Right lobe of liver (tissue), 6 donors: ENCODE data around the gene TLE2. TPM values are rescaled to one million over a fixed set of nuclear protein-coding genes. Genes with fewer than 3 reads are reported as not detected.

Experiments used
- ATAC-seq, 4 donors: fragments of 200-7000 bp; cut with Tn5 transposase; one replicate each; pipeline ENCODE4 v1.9.1; 2020; ENCODE audit warnings: mild to moderate bottlenecking in 4 of 4, moderate library complexity in 4 of 4
- DNase-seq, 3 donors: peaks; one replicate each; pipeline ENCODE4 v3.0.0-alpha.2; 2020
- H3K27ac ChIP-seq, 3 donors: fragments of 200-600 bp; one replicate each; pipeline ENCODE4 v1.8.0; 2022
- H3K27me3 ChIP-seq, 2 donors: fragments of 200-600 bp; one replicate each; pipeline ENCODE4 v1.8.0; 2022
- H3K36me3 ChIP-seq, 4 donors: fragments of 200-600 bp; sonication (generic) in 1 of 4; one replicate each; pipeline versions ENCODE4 v1.5.1 to v1.8.0; 2017 to 2022; ENCODE audit warnings: control low read depth in 1 of 4
- H3K4me1 ChIP-seq, 4 donors: fragments of 200-600 bp; sonication (generic) in 1 of 4; one replicate each; pipeline versions ENCODE4 v1.5.1 to v1.8.0; 2017 to 2022; ENCODE audit warnings: control low read depth in 1 of 4
- H3K4me3 ChIP-seq, 3 donors: fragments of 200-600 bp; one replicate each; pipeline ENCODE4 v1.8.0; 2022
- H3K9me3 ChIP-seq, 4 donors: fragments of 200-600 bp; sonication (generic) in 1 of 4; one replicate each; pipeline versions ENCODE4 v1.5.1 to v1.8.0; 2017 to 2022; ENCODE audit warnings: control low read depth in 1 of 4
- CTCF ChIP-seq, 4 donors: fragments of 200-600 bp in 3 of 4; fragments of 450-650 bp in 1 of 4; IDR thresholded peaks; one replicate each; pipeline versions ENCODE4 v1.5.1 to v1.8.0; 2016 to 2022; ENCODE audit warnings: antibody characterized with exemption in 4 of 4, mild to moderate bottlenecking in 2 of 4
- POLR2A ChIP-seq: fragments of 450-650 bp; IDR thresholded peaks from one replicate; pipeline ENCODE4 v1.6.1; 2017; ENCODE audit warnings: antibody characterized with exemption, mild to moderate bottlenecking
- WGBS: methylation state at CpG from one replicate; pipeline ENCODE4 v1.1.6; 2018; ENCODE audit warnings: low coverage, low lambda C conversion rate; ENCODE audit not compliant: insufficient coverage; ENCODE audit errors: missing lambda C conversion rate; 5-methylcytosine and 5-hydroxymethylcytosine counted together
- intact Hi-C, 2 donors: fragments of 100-400 bp; cut with DNase I; formaldehyde crosslinking; loops; one replicate each; pipeline versions ENCODE4 v1.11.2 to v1.14.1; 2022
- total RNA-seq, 6 experiments: library from RNA; depleted of rRNA in 2 of 6; stranded (reverse); fragments of >200 nt in 2 of 6; fragmentation: NEBNext Ultra II Directional in 3 of 6; extraction: Animal tissue kit (Norgen Biotek cat#: 25700) in 3 of 6; gene quantifications; one replicate each; pipeline versions ENCODE4 v1.1.0 to v1.2.4, GENCODE V29; 2016 to 2023
- donor health status: DM: no; HTN: yes; CAD: no.
- donor health status: DM: no; HTN: no; CAD: no.
- donor health status: DM: no; HTN: no; CAD: no.
- donor health status: DM: no; HTN: yes; CAD: no.
- donor health status: DM: no; HTN: yes; CAD: no.

The TLE2 gene
- total RNA-seq, 6 experiments from 2014 or later: 6.1 to 20.6 (median 9.3) TPM

- DNase-seq (no peak), ATAC-seq (no peak)
- intact Hi-C loops: no loop called here
- no peak overlapping the region for H3K4me3 ChIP-seq
- H3K9me3 ChIP-seq: no peaks in the 10 kb centered on the region
- H3K4me1 ChIP-seq: peaks cover 0 to 4% (median 2%) of the 10 kb centered on the region in 4 donors
- 100% methylated on average over 1 of the region's 1 CpG for WGBS
- no peak overlapping the region for H3K27ac ChIP-seq
- H3K27me3 ChIP-seq: no peaks in the 10 kb centered on the region
- no peaks in the 10 kb centered on the region for H3K36me3 ChIP-seq
- no peak for TF ChIP-seq CTCF (IDR thresholded peaks at IDR 0.05)
- TF ChIP-seq POLR2A: no peak
Observed at GRCh38 chr19:3026768-3027167, 2.3 kb downstream of the TLE2 start.

- Histone ChIP-seq H3K4me1 (peaks cover 0 to 4% (median 0%) of the 10 kb centered on the region in 4 donors), H3K27ac (no peak overlapping the region), H3K27me3 (no peaks in the 10 kb centered on the region), H3K36me3 (no peaks in the 10 kb centered on the region), H3K9me3 (no peaks in the 10 kb centered on the region), H3K4me3 (no peak overlapping the region)
- ATAC-seq: no peak
- DNase-seq: no peak
- no peak for TF ChIP-seq POLR2A
- TF ChIP-seq CTCF (IDR thresholded peaks at IDR 0.05): no peak
- intact Hi-C loops: no loop called here
- 80% methylated on average over 1 of the region's 9 CpGs for WGBS
Observed at GRCh38 chr19:3025549-3025886, 3.6 kb downstream of the TLE2 start.

GRCh38 chr19:3024870-3025548 lies 4.1 kb downstream of the TLE2 start:
- WGBS: 51% methylated on average over 9 of the region's 30 CpGs
- no peak overlapping the region for H3K4me3 ChIP-seq
- H3K27me3 ChIP-seq: no peaks in the 10 kb centered on the region
- intact Hi-C loops: no loop called here
- peak; percentile 22 to 58 (median 38) for ATAC-seq
- H3K27ac ChIP-seq: no peak overlapping the region
- H3K9me3 ChIP-seq: no peaks in the 10 kb centered on the region
- no peak for DNase-seq
- peaks cover 0 to 4% (median 0%) of the 10 kb centered on the region in 4 donors for H3K4me1 ChIP-seq
- no peaks in the 10 kb centered on the region for H3K36me3 ChIP-seq
- TF ChIP-seq CTCF (IDR thresholded peaks at IDR 0.05) (no peak), POLR2A (no peak)

GRCh38 chr19:3024509-3024869 lies 4.6 kb downstream of the TLE2 start:
- whole genome bisulfite sequencing: 58% methylated on average over 2 of the region's 5 CpGs
- DNase-seq (no peak), ATAC-seq (no peak)
- TF ChIP-seq POLR2A (no peak), CTCF (IDR thresholded peaks at IDR 0.05) (no peak)
- Histone ChIP-seq H3K4me1 (peaks cover 0 to 2% (median 0%) of the 10 kb centered on the region in 4 donors), H3K27me3 (no peaks in the 10 kb centered on the region), H3K4me3 (no peak overlapping the region), H3K27ac (no peak overlapping the region), H3K36me3 (no peaks in the 10 kb centered on the region), H3K9me3 (no peaks in the 10 kb centered on the region)
- intact Hi-C loops: no loop called here
